GM23338 (cell line): ENCODE results near the gene SLC28A2. TPM values are rescaled to one million over a fixed set of nuclear protein-coding genes. Genes with fewer than 3 reads are reported as not detected.
"Not testable (repeated sequence)": the region's sequence is repeated elsewhere in the genome, so short reads cannot be mapped to it uniquely, and the experiment has no call there.

Experiments
- ATAC-seq: fragments of 200-7000 bp; cut with Tn5 transposase; 3 replicates; pipeline ENCODE4 v1.9.1; 2020
- DNase-seq: peaks from one replicate; pipeline ENCODE4 v3.0.0-alpha.2; 2015; ENCODE audit warnings: low spot score
- H2AFZ ChIP-seq: fragments of 200-600 bp; sonication (generic); 2 replicates; pipeline ENCODE4 v1.8.0; 2016; ENCODE audit warnings: antibody characterized with exemption, mild to moderate bottlenecking, moderate library complexity
- H3F3A ChIP-seq: fragments of 200-600 bp; sonication (generic); replicated peaks from 2 replicates; pipeline ENCODE4 v1.8.0; 2017; ENCODE audit warnings: antibody characterized with exemption, mixed run types, low read depth
- H3K27ac ChIP-seq: fragments of 200-600 bp; sonication (generic); 2 replicates; pipeline ENCODE4 v1.6.1; 2016; ENCODE audit warnings: low read depth
- H3K27me3 ChIP-seq: fragments of 200-600 bp; sonication (generic); 2 replicates; pipeline ENCODE4 v1.8.0; 2016; ENCODE audit warnings: mild to moderate bottlenecking, mixed run types, moderate library complexity; ENCODE audit not compliant: insufficient read depth
- H3K36me3 ChIP-seq: fragments of 200-600 bp; sonication (generic); 2 replicates; pipeline ENCODE4 v1.8.0; 2016; ENCODE audit warnings: mild to moderate bottlenecking; ENCODE audit not compliant: insufficient read depth
- H3K4me1 ChIP-seq: fragments of 200-600 bp; sonication (generic); 2 replicates; pipeline ENCODE4 v1.8.0; 2016; ENCODE audit warnings: mild to moderate bottlenecking, moderate library complexity; ENCODE audit not compliant: insufficient read depth
- H3K4me2 ChIP-seq: fragments of 200-600 bp; sonication (generic); 2 replicates; pipeline ENCODE4 v1.7.1; 2017; ENCODE audit warnings: mixed run types
- H3K4me3 ChIP-seq: fragments of 200-600 bp; sonication (generic); 2 replicates; pipeline ENCODE4 v1.6.1; 2016; ENCODE audit warnings: mixed run types
- H3K79me2 ChIP-seq: fragments of 200-600 bp; sonication (generic); replicated peaks from 2 replicates; pipeline ENCODE4 v1.8.0; 2017; ENCODE audit warnings: mild to moderate bottlenecking; ENCODE audit not compliant: insufficient read depth
- H3K9me2 ChIP-seq: fragments of 200-600 bp; sonication (generic); 2 replicates; pipeline ENCODE4 v1.8.0; 2017; ENCODE audit not compliant: insufficient read depth
- H4K20me1 ChIP-seq: fragments of 200-600 bp; sonication (generic); replicated peaks from 2 replicates; pipeline ENCODE4 v1.8.0; 2017; ENCODE audit warnings: mild to moderate bottlenecking; ENCODE audit not compliant: insufficient read depth
- H3K27ac Mint-ChIP-seq: 2 replicates; pipeline ENCODE4 v1.8.0; 2020; ENCODE audit warnings: inconsistent platforms, mild to moderate bottlenecking, moderate library complexity, mixed read lengths
- H3K27me3 Mint-ChIP-seq: 3 replicates; pipeline ENCODE4 v1.8.0; 2022; ENCODE audit warnings: low read depth, mild to moderate bottlenecking, moderate library complexity, mixed read lengths, inconsistent platforms; ENCODE audit not compliant: insufficient read depth, poor library complexity
- H3K36me3 Mint-ChIP-seq: 3 replicates; pipeline ENCODE4 v1.8.0; 2021; ENCODE audit warnings: low read depth, mild to moderate bottlenecking, inconsistent platforms, moderate library complexity, mixed read lengths
- H3K4me1 Mint-ChIP-seq: 3 replicates; pipeline ENCODE4 v1.8.0; 2020; ENCODE audit warnings: mild to moderate bottlenecking, inconsistent platforms, mixed read lengths
- H3K4me3 Mint-ChIP-seq: 3 replicates; pipeline ENCODE4 v1.8.0; 2021; ENCODE audit warnings: moderate library complexity, mild to moderate bottlenecking, inconsistent platforms, mixed read lengths
- H3K9me3 Mint-ChIP-seq: 3 replicates; pipeline ENCODE4 v1.8.0; 2020; ENCODE audit warnings: moderate library complexity, mild to moderate bottlenecking, inconsistent platforms, mixed read lengths
- CREB1 ChIP-seq: fragments of 250-450 bp; sonication (Bioruptor Pico); IDR thresholded peaks from 2 replicates; pipeline ENCODE4 v1.5.0; 2020; ENCODE audit warnings: low read depth, mild to moderate bottlenecking, moderate library complexity
- NANOG ChIP-seq: IDR thresholded peaks from 2 replicates; pipeline ENCODE4 v1.6.1; 2016; ENCODE audit warnings: antibody characterized with exemption, borderline replicate concordance
- polyA plus RNA-seq: library from polyadenylated mRNA; unstranded; fragments of >200 nt; fragmentation: Nextera tagmentation; extraction: Ambion mirVana; gene quantifications from 2 replicates; pipeline ENCODE4 v1.2.1, GENCODE V29; 2016
- total RNA-seq: library from RNA; depleted of rRNA; stranded (reverse); fragments of >200 nt; shearing (Covaris generic); gene quantifications from 2 replicates; pipeline ENCODE4 v1.2.3, GENCODE V29; 2014
- TF ChIP-seq, protein P1 (sequence below), 2 experiments: fragments of 200-600 bp in 1 of 2; sonication (generic) in 1 of 2; conservative IDR thresholded peaks; 2 replicates each; pipeline versions ENCODE4 v1.5.1 to v1.6.1; 2016 to 2017; ENCODE audit warnings: antibody characterized with exemption in 2 of 2, low read depth in 2 of 2, mild to moderate bottlenecking in 2 of 2, moderate library complexity in 1 of 2

SLC28A2 gene
- total and polyA plus RNA-seq, 2 experiments from 2014 or later, result 0.18 TPM; not detected in 1

DNA sequence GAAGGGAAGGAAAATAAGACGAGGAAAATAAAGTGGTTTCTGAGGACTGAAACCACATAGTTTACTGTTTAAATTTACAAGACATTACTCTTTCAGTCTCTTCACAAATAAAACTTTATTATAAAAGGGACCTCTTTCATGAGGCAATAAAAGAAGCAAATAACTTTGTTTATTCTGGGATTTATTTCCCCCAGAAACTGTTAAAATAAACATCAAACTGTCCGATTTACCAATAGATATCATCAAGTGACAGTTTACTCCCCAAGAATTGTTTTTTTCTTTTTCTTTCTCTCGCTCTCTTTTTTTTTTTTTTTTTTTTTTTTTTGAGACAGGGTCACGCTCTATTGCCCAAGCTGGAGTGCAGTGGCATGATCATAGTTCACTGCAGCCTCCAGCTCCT lies 54.1 kb downstream of the SLC28A2 start (continued):
- no peak for TF ChIP-seq NANOG

DNA sequence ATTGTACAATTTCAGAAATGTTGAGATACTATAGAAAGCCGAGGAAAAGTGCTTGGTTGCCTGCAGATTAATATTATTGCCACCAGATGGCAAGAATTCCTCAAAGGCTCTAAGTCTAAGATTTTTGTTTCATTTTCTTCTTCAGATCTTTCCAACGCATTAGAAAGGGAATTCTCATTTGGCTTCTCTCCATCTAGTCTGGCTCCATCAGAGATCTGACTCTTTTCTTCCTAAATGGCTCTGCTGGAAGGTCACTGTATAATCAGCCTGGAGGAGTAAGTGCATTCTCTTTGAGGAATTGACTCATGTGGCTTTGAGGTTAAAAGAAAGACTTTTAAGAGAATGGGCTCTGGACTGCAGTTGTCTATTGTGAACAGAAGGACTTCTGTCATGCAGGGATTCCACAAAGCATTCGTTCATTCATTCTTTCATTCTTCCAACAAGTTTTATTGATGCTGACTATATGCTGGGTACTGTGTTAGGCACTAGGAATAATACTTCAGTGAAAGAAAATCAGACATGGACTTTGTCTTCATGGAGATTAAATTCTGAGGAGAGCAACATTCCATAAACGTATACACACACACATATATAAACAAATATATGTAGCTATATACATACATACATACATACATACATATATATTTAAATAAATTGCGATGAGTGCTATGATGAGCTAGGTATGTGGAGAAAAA lies 55.3 kb downstream of the SLC28A2 start:
- no peak for ATAC-seq
- peak; percentile 18 for DNase-seq
- Histone ChIP-seq H3K27me3 (no peaks in the 10 kb centered on the region), H3F3A (no peaks in the 10 kb centered on the region), H3K4me3 (no peak overlapping the region), H2AFZ (no peak overlapping the region), H3K27ac (no peak overlapping the region), H4K20me1 (no peaks in the 10 kb centered on the region), H3K79me2 (no peaks in the 10 kb centered on the region), H3K4me1 (no peaks in the 10 kb centered on the region), H3K36me3 (no peaks in the 10 kb centered on the region), H3K4me2 (no peak overlapping the region), H3K9me2 (no peaks in the 10 kb centered on the region)
- H3K36me3 Mint-ChIP-seq, result no peaks in the 10 kb centered on the region
- H3K27me3 Mint-ChIP-seq, result peaks cover 4% of the 10 kb centered on the region
- TF ChIP-seq CREB1 (CRISPR knock-in tag), result no peak
- TF ChIP-seq, protein P1, sequence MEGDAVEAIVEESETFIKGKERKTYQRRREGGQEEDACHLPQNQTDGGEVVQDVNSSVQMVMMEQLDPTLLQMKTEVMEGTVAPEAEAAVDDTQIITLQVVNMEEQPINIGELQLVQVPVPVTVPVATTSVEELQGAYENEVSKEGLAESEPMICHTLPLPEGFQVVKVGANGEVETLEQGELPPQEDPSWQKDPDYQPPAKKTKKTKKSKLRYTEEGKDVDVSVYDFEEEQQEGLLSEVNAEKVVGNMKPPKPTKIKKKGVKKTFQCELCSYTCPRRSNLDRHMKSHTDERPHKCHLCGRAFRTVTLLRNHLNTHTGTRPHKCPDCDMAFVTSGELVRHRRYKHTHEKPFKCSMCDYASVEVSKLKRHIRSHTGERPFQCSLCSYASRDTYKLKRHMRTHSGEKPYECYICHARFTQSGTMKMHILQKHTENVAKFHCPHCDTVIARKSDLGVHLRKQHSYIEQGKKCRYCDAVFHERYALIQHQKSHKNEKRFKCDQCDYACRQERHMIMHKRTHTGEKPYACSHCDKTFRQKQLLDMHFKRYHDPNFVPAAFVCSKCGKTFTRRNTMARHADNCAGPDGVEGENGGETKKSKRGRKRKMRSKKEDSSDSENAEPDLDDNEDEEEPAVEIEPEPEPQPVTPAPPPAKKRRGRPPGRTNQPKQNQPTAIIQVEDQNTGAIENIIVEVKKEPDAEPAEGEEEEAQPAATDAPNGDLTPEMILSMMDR (conservative IDR thresholded peaks at IDR 0.05; ENCODE audit: low read depth in 2 of 2), result peak; percentile 38 to 41
- H3K4me3 Mint-ChIP-seq, result no peak overlapping the region
- H3K4me1 Mint-ChIP-seq, result no peaks in the 10 kb centered on the region
- no peak overlapping the region for H3K27ac Mint-ChIP-seq
- H3K9me3 Mint-ChIP-seq, result peaks cover 10% of the 10 kb centered on the region; the same call in 2 of the 3 replicates

DNA sequence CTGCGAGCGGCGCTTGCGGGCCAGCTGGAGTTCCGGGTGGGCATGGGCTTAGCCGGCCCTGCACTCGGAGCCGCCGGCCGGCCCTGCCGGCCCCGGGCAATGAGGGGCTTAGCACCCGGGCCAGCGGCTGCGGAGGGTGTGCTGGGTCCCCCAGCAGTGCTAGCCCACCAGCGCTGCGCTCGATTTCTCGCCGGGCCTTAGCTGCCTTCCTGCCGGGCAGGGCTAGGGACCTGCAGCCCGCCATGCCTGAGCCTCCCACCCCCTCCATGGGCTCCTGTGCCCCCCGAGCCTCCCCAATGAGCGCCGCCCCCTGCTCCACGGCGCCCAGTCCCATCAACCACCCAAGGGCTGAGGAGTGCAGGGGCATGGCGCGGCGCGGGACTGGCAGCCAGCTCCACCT lies 62.1 kb downstream of the SLC28A2 start:
- not testable (repeated sequence) for H3K4me3 Mint-ChIP-seq, H3K79me2 ChIP-seq, ATAC-seq, DNase-seq, H4K20me1 ChIP-seq, H3K27me3 ChIP-seq, H3K4me2 ChIP-seq, H2AFZ ChIP-seq, H3K27ac ChIP-seq, H3F3A ChIP-seq, H3K9me3 Mint-ChIP-seq, H3K36me3 ChIP-seq, H3K4me1 ChIP-seq, H3K4me3 ChIP-seq, H3K4me1 Mint-ChIP-seq, H3K27me3 Mint-ChIP-seq, H3K9me2 ChIP-seq, H3K36me3 Mint-ChIP-seq, H3K27ac Mint-ChIP-seq

GRCh38 chr15:45314960-45315359 lies 62.9 kb downstream of the SLC28A2 start:
- peak overlapping the region; percentile 94 for H2AFZ ChIP-seq
- ATAC-seq, result peak; percentile 83

More at GRCh38 chr15:45314960-45315359, 62.9 kb downstream of the SLC28A2 start:
- no peak overlapping the region for H3K4me2 ChIP-seq
- H3K4me3 ChIP-seq, result no peak overlapping the region
- no peaks in the 10 kb centered on the region for H3K9me2 ChIP-seq
- no peak overlapping the region for H3K4me3 Mint-ChIP-seq
- H3K27me3 Mint-ChIP-seq, result peaks cover 3% of the 10 kb centered on the region
- no peaks in the 10 kb centered on the region for H4K20me1 ChIP-seq
- no peaks in the 10 kb centered on the region for H3K36me3 Mint-ChIP-seq
- no peak overlapping the region for H3K27ac ChIP-seq
- H3K4me1 ChIP-seq, result no peaks in the 10 kb centered on the region
- H3K4me1 Mint-ChIP-seq, result 0 out of 3 replicates have a peak, but pooled peaks cover 2% of the 10 kb centered on the region
- TF ChIP-seq NANOG, result no peak
- TF ChIP-seq, protein P1 (conservative IDR thresholded peaks at IDR 0.05; ENCODE audit: low read depth in 2 of 2), result peak; percentile 59 to 66
- H3K9me3 Mint-ChIP-seq, result no peaks in the 10 kb centered on the region; the same call in 2 of the 3 replicates
- H3K27me3 ChIP-seq, result no peaks in the 10 kb centered on the region
- no peaks in the 10 kb centered on the region for H3K79me2 ChIP-seq
- H3F3A ChIP-seq, result no peaks in the 10 kb centered on the region
- peak; percentile 78 for DNase-seq
- no peak overlapping the region for H3K27ac Mint-ChIP-seq
- no peaks in the 10 kb centered on the region for H3K36me3 ChIP-seq
